NCI-H748 (cell line): ENCODE measurements around the gene STAC3.
"Not testable (repeated sequence)": the region's sequence is repeated elsewhere in the genome, so short reads cannot be mapped to it uniquely, and the experiment has no call there.

Experiments
- DNase-seq: peaks from one replicate; lab custom pipeline; 2025; ENCODE audit not compliant: unreplicated experiment; lab: John Stamatoyannopoulos, UW

The STAC3 gene

GRCh38 chr12:57250956-57251355 lies at the start of gene STAC3:
Gene STAC3 (minus strand): TSS chr12:57251187. CDS start chr12:57249636, 1,551 bp downstream.
- no peak for DNase-seq

GRCh38 chr12:57299514-57300016 lies 48.6 kb upstream of the STAC3 start:
- no peak for DNase-seq

GRCh38 chr12:57296291-57296690 lies 45.3 kb upstream of the STAC3 start:
- DNase-seq = no peak

GRCh38 chr12:57282073-57282472 lies 31.1 kb upstream of the STAC3 start:
- not testable (repeated sequence) for DNase-seq

GRCh38 chr12:57280211-57281062 lies 29.4 kb upstream of the STAC3 start:
- DNase-seq = no peak

GRCh38 chr12:57278465-57279381 lies 27.7 kb upstream of the STAC3 start:
- DNase-seq = no peak

- DNase-seq = no peak
Measured at GRCh38 chr12:57276935-57277563, 26.1 kb upstream of the STAC3 start.

- DNase-seq = not testable (repeated sequence)
Measured at GRCh38 chr12:57276233-57276632, 25.2 kb upstream of the STAC3 start.

GRCh38 chr12:57273516-57273915 lies 22.5 kb upstream of the STAC3 start:
- DNase-seq = no peak

GRCh38 chr12:57272337-57273151 lies 21.6 kb upstream of the STAC3 start:
- DNase-seq = no peak

GRCh38 chr12:57270966-57271470 lies 20.0 kb upstream of the STAC3 start:
- DNase-seq = no peak

- no peak for DNase-seq
Measured at GRCh38 chr12:57268264-57268663, 17.3 kb upstream of the STAC3 start.

- DNase-seq = no peak
Measured at GRCh38 chr12:57266681-57267080, 15.7 kb upstream of the STAC3 start.

GRCh38 chr12:57263096-57263495 lies 12.1 kb upstream of the STAC3 start:
- no peak for DNase-seq

- no peak for DNase-seq
Measured at GRCh38 chr12:57262126-57262822, 11.3 kb upstream of the STAC3 start.

GRCh38 chr12:57261428-57261865 lies 10.5 kb upstream of the STAC3 start:
- peak; percentile 92 for DNase-seq

GRCh38 chr12:57260366-57260765 lies 9.4 kb upstream of the STAC3 start:
- DNase-seq = no peak

- DNase-seq = no peak
Measured at GRCh38 chr12:57258977-57259970, 8.3 kb upstream of the STAC3 start.
